Right forelimb (tissue), 1 donor: ENCODE data around the gene GLT1D1.

ENCODE experiments used
- DNase-seq: peaks from one replicate; pipeline ENCODE4 v3.0.0-alpha.2; 2018

The GLT1D1 gene

GRCh38 chr12:128916425-128916824 lies 63.1 kb downstream of the GLT1D1 start:
- DNase-seq: no peak

DNA sequence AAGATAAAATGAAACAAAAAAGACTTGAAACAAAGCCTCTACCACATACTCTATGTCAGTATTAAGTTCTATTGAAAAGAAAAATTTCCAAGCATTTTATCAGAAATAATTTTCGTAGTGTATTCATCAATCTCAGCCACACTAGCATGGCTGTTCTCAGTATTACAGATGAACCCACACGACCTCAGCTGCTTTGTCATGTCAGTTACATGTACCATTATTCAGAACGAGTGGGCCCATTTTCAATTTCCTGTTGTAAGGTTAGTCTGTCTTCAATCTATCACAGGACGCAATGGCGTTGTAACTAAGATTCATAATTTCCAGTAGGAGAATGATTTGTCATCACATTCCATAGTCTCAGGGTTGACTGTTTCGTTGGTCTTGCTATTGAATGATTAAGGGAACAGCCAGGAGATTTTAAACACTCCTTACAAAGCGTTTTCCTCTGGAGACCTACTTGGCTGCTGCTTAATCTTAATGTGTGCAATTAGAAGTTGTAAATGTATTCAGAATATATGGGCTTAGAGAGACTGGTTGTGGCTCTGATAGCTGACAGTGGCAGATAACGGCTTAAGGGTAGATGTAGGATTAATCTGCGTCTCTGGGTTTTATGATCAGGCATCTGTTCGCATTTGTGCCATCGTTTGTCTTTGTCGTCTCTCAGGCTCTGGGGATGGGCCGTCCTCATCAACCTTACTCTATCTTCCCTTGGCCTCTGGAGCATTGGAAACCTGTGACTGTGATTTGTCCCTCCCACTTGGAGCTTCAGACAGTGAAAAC lies 65.4 kb downstream of the GLT1D1 start:
- DNase-seq: no peak

DNA sequence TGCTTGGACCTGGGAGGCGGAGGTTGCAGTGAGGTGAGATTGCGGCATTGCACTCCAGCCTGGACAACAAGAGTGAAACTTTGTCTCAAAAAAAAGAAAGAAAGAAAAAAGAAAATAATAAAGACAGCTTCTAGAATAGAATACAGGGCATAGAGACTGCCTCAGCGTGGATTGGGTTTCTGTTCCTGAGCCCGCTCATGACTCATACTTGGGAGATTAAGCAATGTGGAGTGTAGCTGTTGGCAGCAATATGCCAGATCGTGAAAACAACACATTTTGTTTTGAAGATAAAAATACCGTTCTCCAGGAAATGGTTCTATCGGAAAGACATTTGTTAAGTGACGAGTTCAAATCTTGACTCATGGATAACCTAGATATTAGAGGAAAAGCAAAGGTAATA lies 67.2 kb downstream of the GLT1D1 start:
- DNase-seq: no peak

GRCh38 chr12:128928361-128928760 lies 75.1 kb downstream of the GLT1D1 start:
- no peak for DNase-seq

DNA sequence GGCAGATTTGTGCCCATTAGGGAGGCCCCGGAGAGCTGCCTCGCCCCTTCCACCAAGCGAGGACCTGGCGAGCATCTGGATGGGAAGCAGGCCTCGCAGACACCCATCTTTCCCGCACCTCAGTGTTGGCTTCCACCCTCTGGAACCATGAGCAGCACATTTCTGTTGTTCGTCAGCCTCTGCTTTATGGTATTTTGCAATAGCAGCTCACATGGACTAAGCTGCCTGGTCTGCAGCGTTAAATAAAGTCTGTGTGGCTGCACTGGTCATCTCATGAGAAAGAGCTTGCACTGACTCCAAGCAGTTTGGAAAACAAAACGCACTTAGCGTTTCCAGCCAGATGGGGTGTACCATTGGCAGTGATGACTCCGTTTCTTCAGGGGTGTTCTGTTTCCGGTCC lies 75.8 kb downstream of the GLT1D1 start:
- no peak for DNase-seq

GRCh38 chr12:128930606-128931005 lies 77.3 kb downstream of the GLT1D1 start:
- DNase-seq: no peak

DNA sequence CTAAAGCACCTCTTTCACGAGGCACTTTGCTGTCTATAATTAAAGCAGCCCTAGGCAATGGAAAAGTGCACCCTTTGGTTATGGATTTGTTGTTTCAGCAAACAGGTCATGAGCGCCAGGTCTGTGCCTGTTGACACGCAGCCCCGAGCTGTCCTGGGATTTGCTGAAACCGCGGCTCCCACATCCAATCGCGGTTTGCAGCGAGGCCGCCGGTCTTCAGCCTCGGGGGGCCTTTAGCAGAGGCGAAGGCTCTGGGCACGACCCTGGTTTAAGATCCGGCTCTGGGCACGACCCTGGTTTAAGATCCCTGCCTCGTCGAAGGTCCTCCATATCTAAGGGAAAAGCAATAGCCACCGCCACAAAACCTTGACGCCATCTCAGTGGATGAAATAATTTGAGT lies 79.2 kb downstream of the GLT1D1 start:
- DNase-seq: no peak

- no peak for DNase-seq
Observed at GRCh38 chr12:128933039-128933438, 79.8 kb downstream of the GLT1D1 start.

DNA sequence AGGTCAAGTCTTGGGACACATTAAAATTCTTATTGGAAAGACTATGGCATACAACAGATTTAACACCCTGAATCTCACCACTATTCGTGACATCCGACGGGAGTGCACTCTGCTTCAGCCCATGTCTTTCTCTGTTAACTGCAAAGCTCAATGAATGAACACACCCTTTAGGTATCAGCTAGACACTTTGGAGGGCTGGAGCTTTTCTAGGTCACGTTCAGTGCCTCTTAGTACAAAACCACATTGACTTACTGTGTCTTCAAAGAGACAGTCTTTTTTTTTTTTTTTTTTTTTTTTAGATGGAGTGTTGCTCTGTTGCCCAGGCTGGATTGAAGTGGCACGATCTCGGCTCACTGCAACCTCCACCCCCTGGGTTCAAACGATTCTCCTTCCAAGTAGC lies 80.6 kb downstream of the GLT1D1 start:
- DNase-seq: no peak

GRCh38 chr12:128938886-128939285 lies 85.6 kb downstream of the GLT1D1 start:
- no peak for DNase-seq

- no peak for DNase-seq
Observed at GRCh38 chr12:128940090-128940888, 87.0 kb downstream of the GLT1D1 start.

- DNase-seq: no peak
Observed at GRCh38 chr12:128940974-128941373, 87.7 kb downstream of the GLT1D1 start.

DNA sequence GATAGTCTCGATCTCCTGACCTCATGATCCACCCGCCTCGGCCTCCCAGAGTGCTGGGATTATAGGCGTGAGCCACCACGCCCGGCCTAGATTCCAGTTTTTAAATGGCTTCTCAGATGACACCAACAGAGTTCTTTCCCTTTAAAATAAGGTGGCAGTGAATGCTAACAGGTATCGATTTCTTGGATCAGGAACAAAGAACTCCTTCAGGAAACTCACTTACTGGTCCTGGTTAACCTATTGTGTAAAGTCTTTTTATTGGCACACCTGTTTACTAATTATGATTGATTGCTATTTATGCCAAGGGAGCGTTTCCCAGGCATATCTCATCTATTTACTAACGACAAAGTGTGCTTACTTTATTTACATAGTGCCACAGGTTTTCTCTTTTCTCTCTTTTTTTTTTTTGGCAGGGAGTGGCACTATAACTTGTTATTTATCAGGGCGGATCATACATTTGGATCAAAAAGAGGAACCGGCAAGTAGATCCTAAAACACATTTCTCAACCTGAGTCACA lies 89.7 kb downstream of the GLT1D1 start:
- no peak for DNase-seq

DNA sequence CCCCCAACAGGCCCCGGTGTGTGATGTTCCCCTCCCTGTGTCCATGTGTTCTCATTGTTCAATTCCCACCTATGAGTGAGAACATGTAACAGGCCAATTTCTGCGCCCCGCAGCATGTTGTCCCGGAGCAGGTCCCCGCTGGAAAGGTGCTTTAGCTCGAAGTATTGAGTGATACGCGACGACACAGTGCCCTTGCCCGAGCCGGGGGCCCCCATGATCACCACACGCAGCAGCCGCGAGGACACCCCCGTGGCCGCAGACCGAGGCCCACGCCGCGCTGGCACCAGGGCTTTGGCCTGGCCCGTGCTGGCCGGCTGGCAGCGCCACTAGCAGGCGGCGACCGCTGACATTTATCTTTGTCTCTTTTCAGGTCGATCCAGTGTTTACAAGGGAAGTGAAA lies 91.7 kb downstream of the GLT1D1 start:
- no peak for DNase-seq

GRCh38 chr12:128947209-128947608 lies 93.9 kb downstream of the GLT1D1 start:
- DNase-seq: no peak

DNA sequence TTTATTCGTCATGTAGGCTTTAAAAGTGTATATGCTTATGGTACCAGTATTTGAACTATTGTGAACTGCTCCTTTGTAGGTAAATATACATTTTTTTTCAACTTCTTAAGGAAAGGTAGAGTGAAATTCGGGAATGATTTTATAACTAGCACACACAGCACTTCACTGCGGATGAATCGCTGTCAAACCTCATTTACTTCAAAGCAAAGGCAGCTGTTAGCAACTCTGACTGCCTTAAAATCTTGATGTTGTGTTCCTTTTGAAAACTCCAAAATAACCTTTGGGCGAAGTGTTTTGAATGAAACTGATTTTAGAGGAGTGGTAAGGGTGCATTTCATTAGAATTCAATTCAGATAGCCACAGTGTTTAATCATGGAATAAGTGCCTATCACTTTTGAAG lies 95.8 kb downstream of the GLT1D1 start:
- DNase-seq: no peak

DNA sequence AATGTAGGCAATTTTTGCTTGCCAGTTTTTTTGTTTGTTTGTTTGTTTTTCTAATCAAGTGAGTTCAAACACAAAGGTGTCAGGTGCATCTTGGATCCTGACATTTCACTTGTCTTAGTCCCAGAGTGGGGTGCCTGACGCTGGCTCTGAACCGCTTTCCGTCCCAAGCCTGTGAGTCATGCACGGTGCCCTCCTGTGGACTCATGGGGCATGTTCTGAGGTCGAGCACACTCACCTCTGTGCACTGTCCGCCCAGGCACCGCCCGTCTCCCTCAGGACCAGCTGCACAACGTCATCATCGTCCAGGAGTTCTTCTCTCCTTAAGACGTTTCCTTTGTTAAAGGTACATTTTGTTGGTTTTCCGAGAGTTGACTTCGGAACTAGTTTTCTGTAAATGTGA lies 98.2 kb downstream of the GLT1D1 start:
- DNase-seq: no peak

- DNase-seq: no peak
Observed at GRCh38 chr12:128956755-128957154, 103.5 kb downstream of the GLT1D1 start.

DNA sequence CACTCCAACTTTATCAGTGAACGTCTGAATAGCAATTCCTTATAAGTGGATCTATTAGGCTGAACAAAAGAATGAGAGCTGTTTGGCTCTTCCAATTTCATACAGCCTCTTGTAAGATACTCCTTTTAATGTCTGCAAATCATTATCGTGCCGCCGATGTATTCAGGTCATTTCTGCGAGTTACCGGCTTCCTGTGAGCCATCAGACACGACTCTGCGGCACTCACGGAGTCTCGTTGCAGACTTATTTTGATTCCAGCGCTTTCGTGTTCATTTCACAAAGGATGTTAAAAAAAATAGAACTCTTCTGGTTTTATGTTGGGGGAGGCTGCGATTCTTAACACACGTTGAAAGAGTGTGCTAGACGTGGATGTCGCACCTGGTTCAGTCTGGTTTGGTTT lies 106.6 kb downstream of the GLT1D1 start:
- DNase-seq: no peak

DNA sequence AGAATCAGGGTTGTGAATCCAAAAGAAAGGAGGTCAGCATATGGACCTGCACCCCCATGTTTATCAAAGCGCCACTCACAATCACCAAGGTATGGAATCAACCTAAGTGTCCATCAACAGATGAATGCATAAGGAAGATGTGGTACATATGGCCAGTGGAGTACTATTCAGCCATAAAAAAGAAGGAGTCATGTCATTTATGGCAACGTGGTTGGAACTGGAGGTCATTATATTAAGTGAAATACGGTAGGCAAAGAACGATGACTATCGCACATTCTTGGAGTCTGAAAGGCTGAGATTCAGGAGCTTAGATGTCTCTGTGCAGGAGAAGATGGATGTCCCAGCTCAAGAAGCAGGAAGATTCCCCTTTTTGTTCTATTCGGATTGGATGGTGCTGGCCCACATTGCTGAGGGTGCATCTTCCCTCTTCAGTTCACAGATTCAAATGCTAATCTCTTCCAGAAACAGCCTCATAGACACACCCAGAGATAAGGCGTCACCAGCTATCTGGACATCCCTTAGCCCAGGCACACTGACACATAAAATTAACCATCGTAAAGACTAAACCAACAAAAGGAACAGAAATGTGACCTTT lies 108.1 kb downstream of the GLT1D1 start:
- no peak for DNase-seq

DNA sequence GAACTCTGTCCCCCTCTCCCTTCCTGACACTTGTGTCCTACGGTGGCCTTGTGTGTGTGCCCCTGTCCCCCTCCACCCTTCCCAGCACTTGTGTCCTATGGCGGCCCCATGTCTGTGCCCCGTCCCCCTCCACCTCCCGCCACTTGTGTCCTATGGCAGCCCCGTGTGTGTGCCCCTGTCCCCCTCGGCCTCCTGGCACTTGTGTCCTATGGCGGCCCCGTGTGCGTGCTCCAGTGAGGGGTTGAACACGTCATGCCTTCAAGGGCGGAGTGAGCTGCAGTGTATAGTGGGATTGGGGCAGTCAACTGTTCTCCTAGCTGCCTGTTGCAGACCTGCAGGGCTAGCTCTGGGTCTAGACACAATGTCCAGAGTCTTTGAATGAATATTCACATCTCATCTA lies 108.7 kb downstream of the GLT1D1 start:
- DNase-seq: no peak

- no peak for DNase-seq
Observed at GRCh38 chr12:128966203-128966810, 113.0 kb downstream of the GLT1D1 start.

DNA sequence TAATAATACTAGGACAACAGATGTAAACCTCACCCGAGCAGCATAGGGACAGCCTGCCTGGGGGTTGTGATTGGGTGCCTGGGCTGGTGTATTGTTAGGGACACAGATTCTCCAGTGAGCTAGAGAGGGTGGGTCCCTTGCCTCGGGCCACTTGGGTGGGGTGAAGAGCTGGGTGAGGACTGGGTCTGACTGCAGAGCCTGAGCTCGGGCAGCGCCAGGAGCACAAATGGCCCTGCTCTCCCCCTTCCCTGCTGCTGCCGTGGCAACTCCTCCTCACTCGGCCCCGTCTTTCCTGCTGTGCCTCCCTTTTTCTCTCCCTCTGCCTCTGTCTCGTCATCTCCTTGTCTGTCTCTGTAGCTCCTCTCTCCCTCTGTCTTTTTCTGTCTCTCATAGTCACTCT lies 115.4 kb downstream of the GLT1D1 start:
- no peak for DNase-seq
